HEK293 (cell line): ENCODE measurements around the gene LUZP2.

Source experiments
- CTCF ChIA-PET: fragments of 350-600 bp; formaldehyde crosslinking; extraction: SDS; loops from one replicate; lab custom pipeline; 2021; ENCODE audit warnings: antibody characterized with exemption; lab: Yijun Ruan, JAX
- POLR2A ChIA-PET: fragments of 300-600 bp; formaldehyde crosslinking; extraction: SDS; loops from one replicate; lab custom pipeline; 2020; ENCODE audit warnings: antibody characterized with exemption, inconsistent platforms; lab: Yijun Ruan, JAX
- H3K27ac ChIP-seq: fragments of 200-500 bp; sonication (Bioruptor generic); 2 replicates; pipeline ENCODE4 v1.5.1; 2014; ENCODE audit warnings: low read depth, low read length, control low read depth, inconsistent platforms; ENCODE audit errors: extremely low read depth
- H3K36me3 ChIP-seq, 2 experiments: fragments of 200-500 bp in 1 of 2; sonication (Bioruptor generic) in 1 of 2; 1 replicate in 1 of 2; 2 replicates in 1 of 2; pipeline ENCODE4 v1.5.1; 2014 to 2017; ENCODE audit warnings: inconsistent platforms in 2 of 2, low read length in 2 of 2; ENCODE audit not compliant: control insufficient read depth in 2 of 2, insufficient read depth in 1 of 2
- H3K4me1 ChIP-seq: fragments of 200-500 bp; sonication (Bioruptor generic); 2 replicates; pipeline ENCODE4 v1.5.1; 2014; ENCODE audit warnings: mild to moderate bottlenecking, low read length, inconsistent platforms; ENCODE audit not compliant: control insufficient read depth, insufficient read depth
- H3K4me3 ChIP-seq: 2 replicates; pipeline ENCODE4 v1.5.1; 2011; ENCODE audit warnings: low read depth, mild to moderate bottlenecking, control low read depth, low read length, moderate library complexity
- H3K9me3 ChIP-seq: fragments of 200-500 bp; sonication (Bioruptor generic); 2 replicates; pipeline ENCODE4 v1.5.1; 2014; ENCODE audit warnings: low read depth, low read length, inconsistent platforms; ENCODE audit not compliant: control insufficient read depth, insufficient read depth
- HOXA7 ChIP-seq: sonication (generic); formaldehyde crosslinking; IDR thresholded peaks from 2 replicates; pipeline ENCODE4 v1.8.1; 2022; ENCODE audit warnings: missing genetic modification reagents, borderline replicate concordance
- KLF7 ChIP-seq: fragments of 450-650 bp; formaldehyde crosslinking; IDR thresholded peaks from 2 replicates; pipeline ENCODE4 v1.5.1; 2016; ENCODE audit warnings: missing biosample characterization, missing genetic modification characterization, borderline replicate concordance
- SP3 ChIP-seq: fragments of 450-650 bp; formaldehyde crosslinking; IDR thresholded peaks from 2 replicates; pipeline ENCODE4 v1.5.1; 2016; ENCODE audit warnings: missing biosample characterization, missing genetic modification characterization
- ZBTB7A ChIP-seq: fragments of 450-650 bp; formaldehyde crosslinking; IDR thresholded peaks from 2 replicates; pipeline ENCODE4 v1.5.1; 2016; ENCODE audit warnings: low read depth, missing biosample characterization, missing genetic modification characterization
- ZNF112 ChIP-seq: fragments of 450-650 bp; formaldehyde crosslinking; IDR thresholded peaks from 2 replicates; pipeline ENCODE4 v1.5.0; 2017; ENCODE audit warnings: missing biosample characterization, missing genetic modification characterization
- ZNF132 ChIP-seq: fragments of 450-650 bp; formaldehyde crosslinking; IDR thresholded peaks from 2 replicates; pipeline ENCODE4 v1.5.1; 2017; ENCODE audit warnings: missing biosample characterization, missing genetic modification characterization, borderline replicate concordance
- ZNF133 ChIP-seq: fragments of 450-650 bp; formaldehyde crosslinking; IDR thresholded peaks from 2 replicates; pipeline ENCODE4 v1.5.1; 2016; ENCODE audit warnings: missing biosample characterization, missing genetic modification characterization
- ZNF146 ChIP-seq: fragments of 450-650 bp; formaldehyde crosslinking; IDR thresholded peaks from 2 replicates; pipeline ENCODE4 v1.5.1; 2016; ENCODE audit warnings: missing biosample characterization, missing genetic modification characterization
- ZNF155 ChIP-seq: fragments of 450-650 bp; formaldehyde crosslinking; IDR thresholded peaks from 2 replicates; pipeline ENCODE4 v1.5.1; 2016; ENCODE audit warnings: missing biosample characterization, missing genetic modification characterization
- ZNF16 ChIP-seq: fragments of 450-650 bp; formaldehyde crosslinking; IDR thresholded peaks from 2 replicates; pipeline ENCODE4 v1.5.1; 2016; ENCODE audit warnings: low read depth, missing biosample characterization, missing genetic modification characterization
- ZNF302 ChIP-seq: fragments of 450-650 bp; formaldehyde crosslinking; IDR thresholded peaks from 2 replicates; pipeline ENCODE4 v1.5.1; 2016; ENCODE audit warnings: missing biosample characterization, missing genetic modification characterization, low read depth
- ZNF366 ChIP-seq: fragments of 450-650 bp; formaldehyde crosslinking; conservative IDR thresholded peaks from 2 replicates; pipeline ENCODE4 v1.5.1; 2016; ENCODE audit warnings: missing biosample characterization, missing genetic modification characterization
- ZNF560 ChIP-seq: fragments of 450-650 bp; formaldehyde crosslinking; IDR thresholded peaks from 2 replicates; pipeline ENCODE4 v1.5.1; 2017; ENCODE audit warnings: missing biosample characterization, missing genetic modification characterization, borderline replicate concordance
- ZNF791 ChIP-seq: fragments of 450-650 bp; formaldehyde crosslinking; IDR thresholded peaks from 2 replicates; pipeline ENCODE4 v1.5.1; 2016; ENCODE audit warnings: missing biosample characterization, missing genetic modification characterization
- ZNF792 ChIP-seq: fragments of 450-650 bp; formaldehyde crosslinking; IDR thresholded peaks from 2 replicates; pipeline ENCODE4 v1.5.1; 2016; ENCODE audit warnings: missing biosample characterization, missing genetic modification characterization
- TF ChIP-seq, protein P1 (sequence below): fragments of 450-650 bp; formaldehyde crosslinking; IDR thresholded peaks from 2 replicates; pipeline ENCODE4 v1.5.1; 2016; ENCODE audit warnings: missing biosample characterization, missing genetic modification characterization
- TF ChIP-seq, protein P2 (sequence below): fragments of 450-650 bp; formaldehyde crosslinking; IDR thresholded peaks from 2 replicates; pipeline ENCODE4 v1.5.1; 2016; ENCODE audit warnings: missing biosample characterization, missing genetic modification characterization
- TF ChIP-seq, protein P3 (sequence below): fragments of 450-650 bp; formaldehyde crosslinking; IDR thresholded peaks from 2 replicates; pipeline ENCODE4; 2016; ENCODE audit warnings: missing biosample characterization, missing genetic modification characterization
- TF ChIP-seq, protein P4 (sequence below): fragments of 450-650 bp; formaldehyde crosslinking; IDR thresholded peaks from 2 replicates; pipeline ENCODE4 v1.5.1; 2016; ENCODE audit warnings: missing biosample characterization, missing genetic modification characterization
- TF ChIP-seq, protein P5 (sequence below): fragments of 450-650 bp; formaldehyde crosslinking; IDR thresholded peaks from 2 replicates; pipeline ENCODE4 v1.5.1; 2016; ENCODE audit warnings: missing biosample characterization, missing genetic modification characterization

LUZP2 gene

DNA sequence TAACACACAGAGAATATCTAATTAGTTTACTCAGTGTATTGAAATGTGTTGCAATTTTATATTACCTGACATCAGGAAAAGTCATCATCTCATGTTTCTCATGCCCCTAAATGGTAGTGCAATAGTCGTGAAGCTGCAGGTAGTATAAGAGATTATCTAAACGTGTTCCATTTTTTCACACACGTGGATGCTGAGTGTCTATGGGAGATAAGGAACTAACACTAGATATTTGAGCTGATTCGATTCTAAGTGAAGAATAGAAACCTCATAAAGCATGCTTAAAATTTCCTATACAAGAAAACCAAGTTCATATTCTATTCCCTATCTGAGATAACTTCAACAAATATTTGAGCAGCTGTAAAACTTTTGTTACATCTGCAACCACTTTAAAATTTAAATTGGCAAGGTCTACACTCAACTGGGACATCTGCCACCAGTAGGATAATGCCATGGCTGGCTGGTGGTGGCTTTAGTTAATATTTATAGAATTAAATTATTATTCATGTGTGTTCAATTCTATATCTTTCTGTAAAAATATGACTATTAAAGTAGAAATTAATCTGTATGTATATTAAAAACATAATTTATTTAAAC lies 388.8 kb downstream of the LUZP2 start:
- ChIA-PET CTCF (interaction anchor here (0.7 kb wide), 1 partner anchor 11 kb away, joined by 3 read pairs; no protein-coding TSS in a partner anchor), POLR2A (no interaction called here)
- no peak overlapping the region for H3K27ac ChIP-seq
- no peak for TF ChIP-seq ZNF112 (tag by site-specific recombination)
- no peak for TF ChIP-seq ZNF155 (tag by site-specific recombination)
- TF ChIP-seq ZNF132 (tag by site-specific recombination): no peak
- TF ChIP-seq, protein P1, sequence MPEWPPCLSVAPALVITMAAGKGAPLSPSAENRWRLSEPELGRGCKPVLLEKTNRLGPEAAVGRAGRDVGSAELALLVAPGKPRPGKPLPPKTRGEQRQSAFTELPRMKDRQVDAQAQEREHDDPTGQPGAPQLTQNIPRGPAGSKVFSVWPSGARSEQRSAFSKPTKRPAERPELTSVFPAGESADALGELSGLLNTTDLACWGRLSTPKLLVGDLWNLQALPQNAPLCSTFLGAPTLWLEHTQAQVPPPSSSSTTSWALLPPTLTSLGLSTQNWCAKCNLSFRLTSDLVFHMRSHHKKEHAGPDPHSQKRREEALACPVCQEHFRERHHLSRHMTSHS (tag by site-specific recombination): no peak
- no peak for TF ChIP-seq ZNF560 (tag by site-specific recombination)
- TF ChIP-seq, protein P2, sequence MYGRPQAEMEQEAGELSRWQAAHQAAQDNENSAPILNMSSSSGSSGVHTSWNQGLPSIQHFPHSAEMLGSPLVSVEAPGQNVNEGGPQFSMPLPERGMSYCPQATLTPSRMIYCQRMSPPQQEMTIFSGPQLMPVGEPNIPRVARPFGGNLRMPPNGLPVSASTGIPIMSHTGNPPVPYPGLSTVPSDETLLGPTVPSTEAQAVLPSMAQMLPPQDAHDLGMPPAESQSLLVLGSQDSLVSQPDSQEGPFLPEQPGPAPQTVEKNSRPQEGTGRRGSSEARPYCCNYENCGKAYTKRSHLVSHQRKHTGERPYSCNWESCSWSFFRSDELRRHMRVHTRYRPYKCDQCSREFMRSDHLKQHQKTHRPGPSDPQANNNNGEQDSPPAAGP: no peak
- no peak for TF ChIP-seq ZNF366 (tag by site-specific recombination)
- no peak for TF ChIP-seq ZNF302
- no peak for TF ChIP-seq ZBTB7A (tag by site-specific recombination)
- H3K4me1 ChIP-seq: no peaks in the 10 kb centered on the region
- no peak overlapping the region for H3K4me3 ChIP-seq
- no peaks in the 10 kb centered on the region for H3K36me3 ChIP-seq
- no peaks in the 10 kb centered on the region for H3K9me3 ChIP-seq

DNA sequence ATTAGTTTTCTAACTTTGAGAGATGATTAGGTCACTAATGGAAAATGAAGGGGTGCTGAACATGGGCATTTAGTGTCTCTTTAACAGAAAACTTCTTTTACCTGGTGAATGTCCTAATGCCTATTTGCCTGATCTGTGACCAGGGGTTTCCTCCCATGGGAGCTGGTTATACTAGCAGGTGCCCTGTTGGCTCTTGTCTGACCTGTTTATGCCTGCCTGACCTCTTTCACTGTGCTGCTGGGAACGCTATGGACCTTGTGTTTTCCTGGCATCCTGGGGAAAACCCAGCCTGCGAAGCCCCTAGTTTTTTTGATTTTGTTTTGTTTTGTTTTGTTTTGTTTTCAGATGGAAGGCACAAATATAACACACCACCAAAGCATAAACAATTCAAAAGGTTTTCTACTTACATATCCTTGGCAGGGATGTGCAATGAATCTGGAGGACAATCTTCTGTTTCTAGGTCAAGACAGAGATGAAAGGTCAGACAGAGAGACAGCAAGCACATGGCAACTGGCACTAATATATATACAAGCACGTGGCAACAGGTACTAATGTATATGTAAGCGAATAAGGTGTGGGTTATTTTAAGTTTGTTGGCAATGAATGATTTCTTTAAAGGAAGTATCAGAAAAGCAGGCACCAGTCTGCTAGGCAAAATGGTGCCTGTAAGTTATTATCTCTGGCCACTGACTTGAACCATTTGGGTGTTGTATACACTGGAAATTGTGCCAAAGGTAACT lies 390.2 kb downstream of the LUZP2 start:
- TF ChIP-seq, protein P3, sequence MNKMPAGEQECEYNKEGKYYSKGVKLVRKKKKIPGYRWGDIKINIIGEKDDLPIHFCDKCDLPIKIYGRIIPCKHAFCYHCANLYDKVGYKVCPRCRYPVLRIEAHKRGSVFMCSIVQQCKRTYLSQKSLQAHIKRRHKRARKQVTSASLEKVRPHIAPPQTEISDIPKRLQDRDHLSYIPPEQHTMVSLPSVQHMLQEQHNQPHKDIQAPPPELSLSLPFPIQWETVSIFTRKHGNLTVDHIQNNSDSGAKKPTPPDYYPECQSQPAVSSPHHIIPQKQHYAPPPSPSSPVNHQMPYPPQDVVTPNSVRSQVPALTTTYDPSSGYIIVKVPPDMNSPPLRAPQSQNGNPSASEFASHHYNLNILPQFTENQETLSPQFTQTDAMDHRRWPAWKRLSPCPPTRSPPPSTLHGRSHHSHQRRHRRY (tag by site-specific recombination): no peak
- no peak for TF ChIP-seq ZNF146 (tag by site-specific recombination)
- TF ChIP-seq ZNF792 (tag by site-specific recombination): no peak
- TF ChIP-seq ZNF133 (tag by site-specific recombination): no peak
- TF ChIP-seq ZNF16 (tag by site-specific recombination): no peak
- TF ChIP-seq ZNF791: no peak
- no peak for TF ChIP-seq KLF7 (tag by site-specific recombination)
- no peak for TF ChIP-seq SP3 (tag by site-specific recombination)
- Histone ChIP-seq H3K27ac (no peak overlapping the region), H3K4me3 (no peak overlapping the region), H3K36me3 (no peaks in the 10 kb centered on the region), H3K9me3 (no peaks in the 10 kb centered on the region), H3K4me1 (no peaks in the 10 kb centered on the region)
- ChIA-PET POLR2A (no interaction called here), CTCF (no interaction called here)

DNA sequence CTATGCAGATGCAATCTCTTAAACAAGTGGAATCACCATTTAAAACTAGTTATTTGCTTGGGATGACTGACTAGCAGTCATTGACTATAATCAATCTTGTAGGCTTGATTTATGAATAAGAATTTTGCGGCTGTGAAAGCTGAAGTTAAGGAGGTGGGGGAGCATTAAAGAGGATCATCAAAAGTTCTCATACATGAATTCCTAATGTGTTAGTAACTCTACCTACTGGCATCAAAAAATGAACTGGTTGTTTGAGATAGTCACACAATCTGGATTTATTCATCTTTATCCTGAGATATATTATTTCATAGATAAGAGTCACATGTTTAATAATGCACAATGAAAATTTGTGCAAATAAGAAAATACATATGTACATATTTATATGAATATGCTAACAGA lies 393.6 kb downstream of the LUZP2 start:
- no peak overlapping the region for H3K4me3 ChIP-seq
- ChIA-PET CTCF (no interaction called here), POLR2A (no interaction called here)
- no peaks in the 10 kb centered on the region for H3K4me1 ChIP-seq
- H3K36me3 ChIP-seq: no peaks in the 10 kb centered on the region
- H3K9me3 ChIP-seq: no peaks in the 10 kb centered on the region
- no peak overlapping the region for H3K27ac ChIP-seq
- TF ChIP-seq, protein P4, sequence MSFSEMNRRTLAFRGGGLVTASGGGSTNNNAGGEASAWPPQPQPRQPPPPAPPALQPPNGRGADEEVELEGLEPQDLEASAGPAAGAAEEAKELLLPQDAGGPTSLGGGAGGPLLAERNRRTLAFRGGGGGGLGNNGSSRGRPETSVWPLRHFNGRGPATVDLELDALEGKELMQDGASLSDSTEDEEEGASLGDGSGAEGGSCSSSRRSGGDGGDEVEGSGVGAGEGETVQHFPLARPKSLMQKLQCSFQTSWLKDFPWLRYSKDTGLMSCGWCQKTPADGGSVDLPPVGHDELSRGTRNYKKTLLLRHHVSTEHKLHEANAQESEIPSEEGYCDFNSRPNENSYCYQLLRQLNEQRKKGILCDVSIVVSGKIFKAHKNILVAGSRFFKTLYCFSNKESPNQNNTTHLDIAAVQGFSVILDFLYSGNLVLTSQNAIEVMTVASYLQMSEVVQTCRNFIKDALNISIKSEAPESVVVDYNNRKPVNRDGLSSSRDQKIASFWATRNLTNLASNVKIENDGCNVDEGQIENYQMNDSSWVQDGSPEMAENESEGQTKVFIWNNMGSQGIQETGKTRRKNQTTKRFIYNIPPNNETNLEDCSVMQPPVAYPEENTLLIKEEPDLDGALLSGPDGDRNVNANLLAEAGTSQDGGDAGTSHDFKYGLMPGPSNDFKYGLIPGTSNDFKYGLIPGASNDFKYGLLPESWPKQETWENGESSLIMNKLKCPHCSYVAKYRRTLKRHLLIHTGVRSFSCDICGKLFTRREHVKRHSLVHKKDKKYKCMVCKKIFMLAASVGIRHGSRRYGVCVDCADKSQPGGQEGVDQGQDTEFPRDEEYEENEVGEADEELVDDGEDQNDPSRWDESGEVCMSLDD (tag by site-specific recombination): no peak
- TF ChIP-seq HOXA7 (CRISPR knock-in tag) (no peak), ZNF792 (tag by site-specific recombination) (no peak)
- TF ChIP-seq, protein P5, sequence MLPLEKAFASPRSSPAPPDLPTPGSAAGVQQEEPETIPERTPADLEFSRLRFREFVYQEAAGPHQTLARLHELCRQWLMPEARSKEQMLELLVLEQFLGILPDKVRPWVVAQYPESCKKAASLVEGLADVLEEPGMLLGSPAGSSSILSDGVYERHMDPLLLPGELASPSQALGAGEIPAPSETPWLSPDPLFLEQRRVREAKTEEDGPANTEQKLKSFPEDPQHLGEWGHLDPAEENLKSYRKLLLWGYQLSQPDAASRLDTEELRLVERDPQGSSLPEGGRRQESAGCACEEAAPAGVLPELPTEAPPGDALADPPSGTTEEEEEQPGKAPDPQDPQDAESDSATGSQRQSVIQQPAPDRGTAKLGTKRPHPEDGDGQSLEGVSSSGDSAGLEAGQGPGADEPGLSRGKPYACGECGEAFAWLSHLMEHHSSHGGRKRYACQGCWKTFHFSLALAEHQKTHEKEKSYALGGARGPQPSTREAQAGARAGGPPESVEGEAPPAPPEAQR: no peak
